Measurements from ENCODE around the gene SLC23A1.
"Not testable (repeated sequence)": the region's sequence is repeated elsewhere in the genome, so short reads cannot be mapped to it uniquely, and the experiment has no call there.

The SLC23A1 gene

DNA sequence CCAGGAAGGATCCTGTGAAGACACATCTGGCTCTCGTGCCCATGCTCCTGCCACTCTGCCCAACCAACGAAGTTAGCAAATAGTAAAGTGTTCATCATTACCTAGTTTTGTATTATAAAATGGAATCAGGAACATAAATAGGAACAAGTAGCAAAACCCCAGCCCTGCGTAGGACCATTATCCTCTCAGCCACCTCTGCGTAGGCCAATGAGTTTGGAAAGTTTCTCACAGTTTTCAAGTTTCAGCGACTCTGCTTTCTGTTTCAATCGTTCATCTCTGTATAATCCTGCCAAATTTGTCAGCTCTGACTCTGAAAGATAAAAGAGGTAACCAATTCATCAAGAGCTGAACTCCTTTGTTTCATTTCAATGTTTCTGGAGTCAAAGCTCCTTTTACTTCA, 30.9 kb upstream of the SLC23A1 start:
- Mint-ChIP-seq H3K4me1 (no peaks in the 10 kb centered on the region), H3K36me3 (peaks cover 5% of the 10 kb centered on the region), H3K27me3 (no peaks in the 10 kb centered on the region), H3K27ac (no peak overlapping the region), H3K9me3 (no peaks in the 10 kb centered on the region), H3K4me3 (no peak overlapping the region)
- DNase-seq (ENCODE audit: low spot score in 2 of 2) (no peak), ATAC-seq (ENCODE audit: low read depth) (no peak)

DNA sequence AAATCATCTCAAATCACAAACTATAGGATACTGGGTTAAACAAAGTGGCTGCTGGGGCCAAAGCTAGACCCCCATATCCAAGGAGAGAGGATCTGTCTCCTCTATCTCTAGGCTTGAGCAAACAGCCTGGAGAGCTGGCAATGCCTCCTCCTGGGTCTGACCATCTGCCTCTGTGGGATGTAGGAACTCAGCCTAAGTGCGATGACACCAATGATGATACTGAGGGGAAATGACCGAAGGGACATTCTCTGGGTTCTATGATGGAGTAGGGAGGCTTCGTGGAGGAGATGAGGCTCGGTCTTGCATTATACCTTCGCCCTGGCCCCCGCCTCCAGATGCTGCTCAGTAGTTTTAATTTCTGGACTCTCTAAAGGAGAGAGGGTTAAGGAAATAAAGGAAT, 30.1 kb upstream of the SLC23A1 start:
- no peak overlapping the region for H3K4me3 Mint-ChIP-seq

DNA sequence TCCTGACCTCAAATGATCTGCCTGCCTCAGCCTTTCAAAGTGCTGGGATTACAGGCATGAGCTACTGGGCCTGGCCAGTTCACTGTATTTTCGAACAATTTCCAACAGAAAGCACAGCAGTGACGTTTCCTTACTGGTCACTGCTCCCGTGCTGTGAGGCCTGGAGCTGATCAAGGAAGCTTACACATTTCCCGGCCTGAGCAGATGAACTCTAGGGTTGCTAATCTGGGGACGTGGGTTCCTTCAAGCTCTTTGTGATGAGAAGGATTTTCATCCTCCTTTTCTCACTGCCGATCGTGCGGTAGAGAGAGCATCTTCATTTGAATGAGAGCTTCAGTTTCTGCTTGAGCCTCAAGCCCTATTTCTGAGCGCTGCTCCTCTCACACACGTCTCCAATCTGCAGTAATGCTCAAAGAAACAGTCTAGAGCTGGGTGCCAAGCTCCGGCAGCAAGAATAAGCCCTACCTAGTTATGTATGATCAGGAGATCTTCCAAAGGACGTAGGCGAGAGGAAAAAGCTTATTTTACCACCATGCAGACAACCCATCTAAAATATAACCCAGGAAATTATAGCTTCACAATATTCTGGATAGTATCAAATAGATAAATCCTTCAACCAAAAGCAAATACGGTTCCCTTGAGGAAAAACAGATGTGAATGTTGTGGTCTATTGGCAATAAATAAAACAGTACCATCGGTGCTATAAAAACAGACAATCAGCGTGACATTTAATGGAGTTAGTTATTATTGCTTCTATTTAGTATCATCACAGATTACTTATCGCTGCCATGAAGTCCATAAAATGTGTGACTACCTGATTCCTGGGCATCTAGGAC, 28.1 kb upstream of the SLC23A1 start:
- Mint-ChIP-seq H3K9me3 (no peaks in the 10 kb centered on the region), H3K27ac (no peak overlapping the region), H3K36me3 (no peaks in the 10 kb centered on the region), H3K4me3 (no peak overlapping the region), H3K4me1 (peaks cover 11% of the 10 kb centered on the region), H3K27me3 (no peaks in the 10 kb centered on the region)
- ATAC-seq (ENCODE audit: low read depth) (no peak), DNase-seq (ENCODE audit: low spot score in 2 of 2) (no peak)

More for the DNA sequence above, 30.1 kb upstream of the SLC23A1 start:
- Mint-ChIP-seq H3K27me3 (no peaks in the 10 kb centered on the region), H3K36me3 (no peaks in the 10 kb centered on the region), H3K9me3 (no peaks in the 10 kb centered on the region), H3K27ac (no peak overlapping the region), H3K4me1 (no peaks in the 10 kb centered on the region)
- ATAC-seq (ENCODE audit: low read depth): no peak
- no peak for DNase-seq (ENCODE audit: low spot score in 2 of 2)

DNA sequence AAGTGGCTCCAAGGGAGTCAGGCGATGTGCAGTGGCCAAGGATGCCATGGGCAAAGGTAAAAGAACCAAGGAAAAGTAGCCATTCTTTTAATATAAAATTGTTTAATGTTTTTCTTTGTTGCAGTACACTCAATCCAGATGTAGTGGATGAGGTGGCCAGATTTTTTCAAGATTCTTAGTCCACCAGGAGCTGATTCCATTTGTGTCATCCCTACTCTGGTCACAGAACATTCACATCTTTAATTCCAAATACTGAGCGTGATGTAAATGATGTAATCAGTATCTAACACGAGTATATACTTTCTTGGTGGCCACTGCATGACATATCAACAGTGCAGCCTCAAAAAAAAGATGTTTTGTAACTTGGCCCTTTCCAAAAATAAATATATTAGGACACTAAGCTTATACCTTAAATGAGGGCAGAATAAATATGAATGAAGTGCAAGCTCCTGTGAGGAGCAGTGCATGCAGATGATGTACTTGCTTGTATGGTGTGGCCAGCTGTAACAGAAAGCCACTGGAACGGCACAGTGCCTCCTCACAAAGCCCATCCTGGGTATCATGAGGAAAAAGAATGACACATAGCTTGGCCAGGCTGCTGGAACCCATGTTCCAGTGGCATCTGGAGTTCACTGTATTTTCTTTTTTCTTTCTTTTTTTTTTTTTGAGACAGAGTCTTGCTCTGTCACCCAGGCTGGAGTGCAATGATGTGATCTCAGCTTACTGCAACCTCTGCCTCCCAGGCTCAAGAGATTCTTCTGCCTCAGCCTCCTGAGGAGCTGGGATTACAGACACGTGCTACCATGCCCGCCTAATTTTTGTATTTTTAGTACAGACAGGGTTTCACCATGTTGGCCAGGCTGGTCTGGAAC, 27.3 kb upstream of the SLC23A1 start:
- Mint-ChIP-seq H3K27ac (no peak overlapping the region), H3K27me3 (no peaks in the 10 kb centered on the region), H3K36me3 (no peaks in the 10 kb centered on the region), H3K9me3 (no peaks in the 10 kb centered on the region), H3K4me3 (no peak overlapping the region), H3K4me1 (peaks cover 11% of the 10 kb centered on the region)
- ATAC-seq (ENCODE audit: low read depth): no peak
- no peak for DNase-seq (ENCODE audit: low spot score in 2 of 2)

DNA sequence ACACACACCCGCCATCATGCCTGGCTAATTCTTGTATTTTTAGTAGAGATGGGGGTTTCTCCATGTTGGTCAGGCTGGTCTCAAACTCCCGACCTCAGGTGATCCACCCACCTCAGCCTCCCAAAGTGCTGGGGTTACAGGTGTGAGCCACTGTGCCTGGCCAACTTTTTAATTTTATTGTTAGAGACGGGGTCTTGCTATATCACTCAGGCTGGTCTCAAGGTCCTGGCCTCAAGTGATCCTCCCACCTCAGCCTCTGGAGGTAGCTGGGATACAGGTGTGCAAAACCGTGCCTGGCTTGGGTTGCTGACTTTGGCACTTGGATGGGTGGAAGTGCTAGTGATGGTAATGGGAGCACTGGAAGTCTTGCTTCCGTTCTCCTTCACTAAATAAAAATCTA, 26.0 kb upstream of the SLC23A1 start:
- not testable (repeated sequence) for H3K27me3 Mint-ChIP-seq; H3K36me3 Mint-ChIP-seq; H3K4me3 Mint-ChIP-seq; H3K9me3 Mint-ChIP-seq; H3K27ac Mint-ChIP-seq; ATAC-seq (ENCODE audit: low read depth); DNase-seq (ENCODE audit: low spot score in 2 of 2)
- peaks cover 15% of the 10 kb centered on the region for H3K4me1 Mint-ChIP-seq

DNA sequence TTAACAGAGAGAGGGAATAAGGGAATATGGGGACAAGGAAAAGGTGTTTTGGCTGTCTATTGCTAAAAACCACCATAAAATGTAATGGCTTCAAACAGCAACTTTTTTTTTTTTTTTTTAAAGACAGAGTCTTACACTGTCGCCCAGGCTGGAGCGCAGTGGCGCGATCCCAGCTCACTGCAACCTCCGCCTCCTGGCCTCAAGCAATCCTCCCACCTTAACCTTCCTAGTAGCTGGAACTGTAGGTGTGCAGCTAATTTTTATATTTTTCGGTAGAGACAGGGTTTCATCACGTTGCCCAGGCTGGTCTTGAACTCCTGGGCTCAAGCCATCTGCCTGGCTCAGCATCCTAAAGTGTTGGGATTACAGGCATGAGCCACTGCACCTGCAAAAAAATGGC, 25.1 kb upstream of the SLC23A1 start:
- no peak for DNase-seq (ENCODE audit: low spot score in 2 of 2)
- H3K27ac Mint-ChIP-seq: peak overlapping the region; percentile 82
- no peaks in the 10 kb centered on the region for H3K27me3 Mint-ChIP-seq
- no peaks in the 10 kb centered on the region for H3K9me3 Mint-ChIP-seq
- H3K4me3 Mint-ChIP-seq: no peak overlapping the region
- H3K36me3 Mint-ChIP-seq: no peaks in the 10 kb centered on the region
- ATAC-seq (ENCODE audit: low read depth): no peak
- H3K4me1 Mint-ChIP-seq: peaks cover 20% of the 10 kb centered on the region

DNA sequence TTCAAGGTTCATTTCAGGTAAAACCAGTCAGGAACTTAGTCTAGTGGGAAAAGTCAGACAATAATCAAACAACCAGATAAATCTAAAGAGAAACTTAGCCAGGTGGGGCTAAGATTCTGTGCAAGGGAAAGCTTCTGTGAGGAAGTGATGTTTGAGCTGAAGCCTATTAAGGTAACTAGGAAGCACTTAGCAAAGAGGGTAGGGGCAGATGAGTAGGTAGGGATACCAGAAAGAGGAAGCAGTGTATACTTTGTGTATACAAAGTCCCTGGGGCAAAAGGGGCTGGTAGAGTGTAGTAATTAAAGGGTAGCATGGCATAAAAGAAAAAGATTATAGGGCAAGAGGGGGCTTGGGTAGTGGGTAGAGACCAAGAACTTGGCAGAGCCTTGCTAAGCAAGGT, 24.4 kb upstream of the SLC23A1 start:
- Mint-ChIP-seq H3K27ac (peak overlapping the region; percentile 82), H3K9me3 (no peaks in the 10 kb centered on the region), H3K4me1 (peaks cover 27% of the 10 kb centered on the region), H3K4me3 (peak overlapping the region; percentile 2), H3K27me3 (no peaks in the 10 kb centered on the region), H3K36me3 (no peaks in the 10 kb centered on the region)
- no peak for DNase-seq (ENCODE audit: low spot score in 2 of 2)
- ATAC-seq (ENCODE audit: low read depth): peak; percentile 59

DNA sequence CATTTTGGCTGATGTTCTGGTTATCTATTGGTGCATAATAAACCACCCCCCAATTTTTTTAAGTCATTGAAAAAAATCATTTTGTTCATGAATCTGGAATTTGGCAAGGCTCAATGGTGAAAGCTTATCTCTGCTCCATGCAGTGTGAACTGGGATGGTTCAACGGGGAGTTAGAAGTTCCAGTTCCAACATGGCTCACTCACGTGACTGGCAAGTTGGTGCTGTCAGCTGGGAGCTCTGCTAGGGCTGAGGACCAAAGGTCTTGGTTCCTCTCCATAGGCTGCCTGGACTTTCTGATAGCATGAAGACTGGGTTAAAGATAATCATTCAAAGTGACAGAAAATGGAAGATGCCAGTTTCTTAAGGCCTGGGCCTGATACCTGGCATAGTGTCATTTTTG, 23.9 kb upstream of the SLC23A1 start:
- DNase-seq (ENCODE audit: low spot score in 2 of 2) (no peak), ATAC-seq (ENCODE audit: low read depth) (no peak)
- H3K36me3 Mint-ChIP-seq: no peaks in the 10 kb centered on the region
- H3K27me3 Mint-ChIP-seq: no peaks in the 10 kb centered on the region
- H3K9me3 Mint-ChIP-seq: no peaks in the 10 kb centered on the region
- H3K27ac Mint-ChIP-seq: peak overlapping the region; percentile 82
- H3K4me3 Mint-ChIP-seq: no peak overlapping the region
- peaks cover 28% of the 10 kb centered on the region for H3K4me1 Mint-ChIP-seq

DNA sequence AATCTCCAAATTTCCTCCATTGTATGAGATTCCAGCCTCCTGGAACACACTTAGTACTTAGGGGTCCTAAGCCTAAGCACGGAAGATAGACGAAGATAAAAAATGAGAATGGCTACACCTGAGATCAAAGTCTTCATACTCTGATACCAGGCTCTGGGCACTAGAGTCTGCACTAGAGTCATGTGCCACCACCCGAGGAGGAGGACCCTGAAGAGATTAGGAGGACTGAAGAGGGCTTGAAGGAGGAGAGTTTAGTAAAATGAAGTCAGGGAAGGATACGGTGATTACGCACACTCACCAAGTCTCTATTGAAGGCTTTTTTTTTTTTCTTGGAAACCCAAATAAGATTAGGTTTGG, 21.4 kb upstream of the SLC23A1 start:
- Mint-ChIP-seq H3K4me1 (peaks cover 30% of the 10 kb centered on the region), H3K27ac (peak overlapping the region; percentile 97), H3K9me3 (no peaks in the 10 kb centered on the region), H3K4me3 (peak overlapping the region; percentile 96), H3K27me3 (no peaks in the 10 kb centered on the region), H3K36me3 (peaks cover 1% of the 10 kb centered on the region)
- DNase-seq (ENCODE audit: low spot score in 2 of 2): no peak
- no peak for ATAC-seq (ENCODE audit: low read depth)

DNA sequence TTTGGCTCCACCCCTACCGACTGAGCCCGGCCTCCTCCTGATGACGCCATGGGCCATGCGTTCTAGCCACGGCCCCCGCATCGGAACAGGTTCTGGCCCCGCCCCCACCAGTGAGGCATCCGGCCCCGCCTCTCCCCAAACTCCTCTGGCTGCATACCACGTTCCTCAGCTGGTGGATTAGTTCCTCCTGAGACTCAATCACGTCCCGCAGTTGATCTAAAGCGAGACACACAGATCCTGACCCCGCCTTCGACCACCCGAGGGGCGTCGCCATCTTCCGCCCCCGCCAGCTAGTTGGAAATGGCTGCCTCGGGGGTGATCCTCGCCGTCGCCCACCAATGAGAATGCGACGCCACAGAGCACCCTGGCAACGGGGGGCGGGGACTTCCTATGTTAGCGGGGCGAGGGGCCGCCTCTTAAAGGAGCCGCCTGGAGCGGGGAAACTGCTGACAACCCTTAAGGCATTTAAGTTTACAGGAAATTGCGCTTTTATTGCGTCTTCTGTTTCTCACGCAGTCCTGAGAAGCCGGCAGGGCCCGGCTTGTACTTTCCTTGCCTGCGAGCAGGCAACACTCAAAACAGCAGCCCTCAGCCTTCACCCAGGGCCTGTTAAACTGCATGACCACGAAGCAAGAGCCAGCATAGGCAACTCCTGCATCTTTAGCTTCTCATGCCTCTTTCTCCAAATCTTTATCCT, 20.8 kb upstream of the SLC23A1 start, which contains the start of gene SPATA24:
SPATA24 (minus strand) TSS at position 303 of the 697 bp plus-strand sequence; CDS start at position 274, 29 bp downstream.
- Mint-ChIP-seq H3K4me3 (peak within 1 kb of the TSS; percentile 96), H3K27me3 (no peaks in the 10 kb centered on the region), H3K27ac (peak within 1 kb of the TSS; percentile 97), H3K36me3 (peaks cover 4% of the 10 kb centered on the region), H3K9me3 (no peaks in the 10 kb centered on the region), H3K4me1 (peaks cover 33% of the 10 kb centered on the region)
- DNase-seq (ENCODE audit: low spot score in 2 of 2): peak; percentile 93 to 94
- peak; percentile 80 for ATAC-seq (ENCODE audit: low read depth)

DNA sequence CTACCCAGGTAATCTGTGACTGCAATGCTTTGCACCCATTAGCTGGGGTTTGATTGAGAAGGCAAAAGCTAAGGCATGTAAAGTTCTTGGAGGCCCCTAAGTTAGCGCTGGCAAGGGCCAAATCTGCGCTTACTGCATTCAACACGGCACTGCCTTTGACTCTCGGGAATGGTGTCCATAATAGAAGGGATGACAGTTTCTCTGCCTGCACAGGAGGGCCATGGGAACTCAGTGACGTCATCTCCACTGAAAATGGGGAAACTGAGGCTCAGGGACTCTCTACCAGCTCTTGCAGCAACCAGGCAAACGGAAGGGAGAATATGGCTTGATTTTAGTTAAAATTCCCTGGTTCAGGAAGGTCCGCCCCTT, 20.3 kb upstream of the SLC23A1 start:
- ATAC-seq (ENCODE audit: low read depth) (no peak), DNase-seq (ENCODE audit: low spot score in 2 of 2) (no peak)
- peaks cover 33% of the 10 kb centered on the region for H3K4me1 Mint-ChIP-seq
- H3K9me3 Mint-ChIP-seq: no peaks in the 10 kb centered on the region
- H3K27ac Mint-ChIP-seq: peak overlapping the region; percentile 97
- H3K4me3 Mint-ChIP-seq: peak overlapping the region; percentile 96
- H3K27me3 Mint-ChIP-seq: no peaks in the 10 kb centered on the region
- peaks cover 4% of the 10 kb centered on the region for H3K36me3 Mint-ChIP-seq

DNA sequence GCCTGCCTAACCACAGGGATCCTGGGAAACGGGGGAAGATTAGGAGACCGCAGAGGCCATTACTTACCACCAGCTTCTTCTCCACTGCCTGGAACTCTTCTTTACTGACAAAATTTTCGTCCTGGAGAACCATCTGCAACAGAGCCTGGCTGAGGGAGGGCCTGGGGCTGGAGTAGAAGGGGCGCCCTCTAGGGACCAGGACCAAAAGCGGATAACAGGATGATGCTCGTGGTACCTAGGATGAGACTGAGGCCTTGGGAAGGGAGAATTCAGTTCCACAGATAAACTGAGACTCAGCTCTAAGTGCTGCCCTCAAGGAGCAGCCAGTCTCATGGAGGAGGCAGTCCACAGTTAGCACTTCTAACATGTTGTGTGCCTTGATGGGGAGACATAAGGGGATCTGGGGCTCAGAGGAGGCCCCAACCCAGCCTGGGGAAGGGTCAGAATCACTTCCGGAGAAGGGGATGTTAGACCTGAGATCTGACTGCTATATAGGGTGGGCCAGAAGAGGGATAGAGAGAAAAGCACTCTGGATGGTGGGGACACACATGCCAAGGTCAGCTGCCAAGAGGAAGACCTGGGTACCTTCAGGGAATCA, 19.6 kb upstream of the SLC23A1 start:
- peak overlapping the region; percentile 96 for H3K4me3 Mint-ChIP-seq
- peak overlapping the region; percentile 97 for H3K27ac Mint-ChIP-seq
- DNase-seq (ENCODE audit: low spot score in 2 of 2): no peak

DNA sequence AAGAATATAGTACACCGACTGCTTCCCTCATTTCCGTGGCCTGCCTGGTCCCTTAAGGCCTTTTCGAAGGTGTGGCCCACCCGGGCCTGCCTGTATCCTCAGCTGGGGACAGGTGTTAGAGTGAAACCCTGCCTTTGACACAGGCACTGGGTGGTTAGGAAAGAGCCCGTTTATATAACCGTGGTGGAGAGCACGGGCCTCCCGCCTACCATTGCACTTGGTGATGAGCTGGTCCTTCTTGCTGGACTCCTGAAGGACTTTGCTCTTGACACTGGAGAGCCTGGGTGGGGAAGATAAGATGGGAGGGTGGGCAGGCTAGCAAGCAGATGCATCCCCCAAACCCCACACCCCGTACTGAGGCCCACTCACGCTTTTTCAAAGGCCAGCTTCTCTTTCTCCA, 18.4 kb upstream of the SLC23A1 start:
- Mint-ChIP-seq H3K27ac (no peak overlapping the region), H3K4me3 (no peak overlapping the region), H3K27me3 (no peaks in the 10 kb centered on the region), H3K4me1 (peaks cover 25% of the 10 kb centered on the region), H3K9me3 (no peaks in the 10 kb centered on the region), H3K36me3 (peaks cover 6% of the 10 kb centered on the region)
- DNase-seq (ENCODE audit: low spot score in 2 of 2) (no peak), ATAC-seq (ENCODE audit: low read depth) (no peak)

More for the DNA sequence above, 19.6 kb upstream of the SLC23A1 start:
- peaks cover 29% of the 10 kb centered on the region for H3K4me1 Mint-ChIP-seq
- H3K9me3 Mint-ChIP-seq: no peaks in the 10 kb centered on the region
- ATAC-seq (ENCODE audit: low read depth): no peak
- H3K36me3 Mint-ChIP-seq: peaks cover 4% of the 10 kb centered on the region
- H3K27me3 Mint-ChIP-seq: no peaks in the 10 kb centered on the region
